Fibroblast of the aortic adventitia (primary cell): ENCODE data around the gene SLC19A2. TPM values are rescaled to one million over a fixed set of nuclear protein-coding genes. Genes with fewer than 3 reads are reported as not detected.

ENCODE experiments used
- DNase-seq: peaks from one replicate; pipeline ENCODE4 v3.0.0-alpha.2; 2010; ENCODE audit warnings: low read depth
- H3K4me3 ChIP-seq: 2 replicates; pipeline ENCODE4 v1.5.1; 2011; ENCODE audit warnings: low read depth, mild to moderate bottlenecking, control low read depth, low read length, moderate library complexity
- CTCF ChIP-seq: IDR thresholded peaks from 2 replicates; pipeline ENCODE4 v1.5.1; 2011; ENCODE audit warnings: mild to moderate bottlenecking, low read length, control low read depth, inconsistent platforms; ENCODE audit not compliant: insufficient read depth
- total RNA-seq: library from RNA; depleted of rRNA; stranded (reverse); fragments of >200 nt; gene quantifications from 2 replicates; pipeline ENCODE4 v1.2.3, GENCODE V29; 2012; ENCODE audit warnings: low replicate concordance

The SLC19A2 gene
- total RNA-seq, 1 donor, result 7.7 TPM

- DNase-seq, result peak; percentile 23
- no peak for TF ChIP-seq CTCF
- H3K4me3 ChIP-seq, result no peak overlapping the region
Measured at GRCh38 chr1:169495046-169495775, 9.5 kb upstream of the SLC19A2 start.

- DNase-seq, result no peak
- H3K4me3 ChIP-seq, result no peak overlapping the region
- no peak for TF ChIP-seq CTCF
Measured at GRCh38 chr1:169494343-169494742, 8.6 kb upstream of the SLC19A2 start.

GRCh38 chr1:169493251-169493650 is 7.5 kb upstream of the SLC19A2 start:
- DNase-seq, result no peak
- no peak for TF ChIP-seq CTCF
- no peak overlapping the region for H3K4me3 ChIP-seq

- TF ChIP-seq CTCF, result no peak
- no peak for DNase-seq
- H3K4me3 ChIP-seq, result no peak overlapping the region
Measured at GRCh38 chr1:169491845-169492281, 6.1 kb upstream of the SLC19A2 start.

GRCh38 chr1:169488157-169488556 is 2.4 kb upstream of the SLC19A2 start:
- DNase-seq, result no peak
- no peak overlapping the region for H3K4me3 ChIP-seq
- TF ChIP-seq CTCF, result no peak

GRCh38 chr1:169487561-169487960 is 1.8 kb upstream of the SLC19A2 start:
- no peak for TF ChIP-seq CTCF
- no peak for DNase-seq
- no peak overlapping the region for H3K4me3 ChIP-seq

- no peak for DNase-seq
- no peak for TF ChIP-seq CTCF
- no peak overlapping the region for H3K4me3 ChIP-seq
Measured at GRCh38 chr1:169487133-169487532, 1.4 kb upstream of the SLC19A2 start.
